GM10847 (cell line): Measurements from ENCODE around the gene CLCN2.

Source experiments
- POLR2A ChIP-seq: IDR thresholded peaks from 2 replicates; pipeline ENCODE4 v1.6.1; 2011; ENCODE audit not compliant: insufficient read length; ENCODE audit errors: extremely low read depth

CLCN2 gene

GRCh38 chr3:184307915-184308314, 53.5 kb downstream of the CLCN2 start:
- no peak for TF ChIP-seq POLR2A

- TF ChIP-seq POLR2A = no peak
Measured at GRCh38 chr3:184306341-184306972, 54.9 kb downstream of the CLCN2 start.

DNA sequence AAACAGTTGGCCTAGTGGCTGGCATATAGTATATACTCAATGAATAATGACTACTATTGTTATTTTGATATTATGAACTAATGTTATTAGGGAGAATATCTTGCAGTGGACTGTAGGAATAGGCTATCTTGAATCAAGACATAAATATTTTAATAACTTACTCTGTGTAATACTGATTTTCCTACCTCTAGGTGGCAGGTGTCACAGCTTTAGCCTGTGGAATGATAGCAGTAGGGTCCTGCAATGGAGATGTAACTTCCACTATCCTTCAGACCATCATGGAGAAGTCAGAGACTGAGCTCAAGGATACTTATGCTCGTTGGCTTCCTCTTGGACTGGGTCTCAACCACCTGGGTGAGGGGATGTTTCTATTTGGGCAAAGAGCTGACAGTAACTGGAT, 55.8 kb downstream of the CLCN2 start:
- no peak for TF ChIP-seq POLR2A

- no peak for TF ChIP-seq POLR2A
Measured at GRCh38 chr3:184300378-184300720, 61.1 kb downstream of the CLCN2 start.

GRCh38 chr3:184299488-184300377, 61.7 kb downstream of the CLCN2 start:
- TF ChIP-seq POLR2A = no peak

DNA sequence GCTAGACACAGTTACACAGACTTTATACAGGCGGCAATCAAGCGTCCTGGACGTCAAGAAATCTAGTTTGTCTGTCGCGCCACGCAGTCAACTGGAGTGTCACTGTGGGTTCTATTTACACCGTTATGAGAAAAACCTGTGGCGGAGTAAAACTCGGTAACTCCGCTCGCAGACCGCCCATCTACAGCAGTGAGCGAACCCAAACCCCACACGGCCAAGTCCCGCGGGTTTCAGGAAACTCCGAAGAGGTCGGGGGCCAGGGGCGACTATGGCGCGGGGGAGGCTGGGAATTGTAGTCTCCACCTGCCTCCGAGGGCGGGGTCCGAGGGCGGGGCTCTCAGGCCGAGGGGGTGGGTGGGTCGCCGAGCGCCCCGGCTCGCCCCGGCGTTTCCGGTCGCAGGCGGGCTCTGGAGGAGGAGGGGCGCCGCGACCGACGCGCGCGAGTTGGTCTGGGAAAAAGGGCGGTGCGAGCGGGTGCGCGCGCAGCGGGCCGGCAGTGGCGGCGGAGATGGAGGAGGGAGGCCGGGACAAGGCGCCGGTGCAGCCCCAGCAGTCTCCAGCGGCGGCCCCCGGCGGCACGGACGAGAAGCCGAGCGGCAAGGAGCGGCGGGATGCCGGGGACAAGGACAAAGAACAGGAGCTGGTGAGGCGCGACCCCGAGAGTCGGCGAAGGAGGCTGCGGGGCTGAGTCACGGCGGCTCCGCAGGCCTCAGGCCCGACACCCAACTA, 62.5 kb downstream of the CLCN2 start, which contains the start of gene PSMD2:
TSS of gene PSMD2 (plus strand) at position 483 of the 729 bp plus-strand sequence. CDS start at position 509, 26 bp downstream.
- peak; percentile 73 for TF ChIP-seq POLR2A

- no peak for TF ChIP-seq POLR2A
Measured at GRCh38 chr3:184296616-184297015, 64.8 kb downstream of the CLCN2 start.
